Globus pallidus (tissue), 1 donor: ENCODE results near the gene TMEM86A.
"Not testable (repeated sequence)": the region's sequence is repeated elsewhere in the genome, so short reads cannot be mapped to it uniquely, and the experiment has no call there.

ENCODE experiments used
- DNase-seq: peaks from one replicate; pipeline ENCODE4 v3.0.0-alpha.2; 2015; ENCODE audit warnings: low spot score

The TMEM86A gene

GRCh38 chr11:18698341-18699268, at the start of gene TMEM86A:
TSS of gene TMEM86A (plus strand) at chr11:18698779. CDS start at chr11:18698887, 108 bp downstream.
- DNase-seq = peak; percentile 89

DNA sequence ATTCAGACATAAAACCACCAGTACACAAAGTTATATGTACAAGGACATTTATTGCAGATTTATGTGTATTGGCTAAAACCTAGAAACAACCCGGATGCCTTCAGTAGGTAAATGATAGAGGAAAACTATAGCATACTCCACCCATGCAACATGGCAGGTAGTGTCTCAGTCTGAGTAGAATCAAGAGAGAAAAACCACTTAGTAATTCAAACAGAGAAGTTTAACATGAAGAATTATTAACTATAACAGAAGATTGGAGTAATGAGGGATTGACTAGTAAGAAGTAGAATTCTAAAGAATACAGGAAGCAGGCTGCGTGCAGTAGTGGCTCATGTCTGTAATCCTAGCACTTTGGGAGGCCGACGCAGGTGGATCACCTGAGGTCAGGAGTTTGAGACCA, 48.2 kb upstream of the TMEM86A start:
- no peak for DNase-seq

- no peak for DNase-seq
Observed at GRCh38 chr11:18650859-18651557, 47.6 kb upstream of the TMEM86A start.

- DNase-seq = no peak
Observed at GRCh38 chr11:18657673-18658072, 40.9 kb upstream of the TMEM86A start.

DNA sequence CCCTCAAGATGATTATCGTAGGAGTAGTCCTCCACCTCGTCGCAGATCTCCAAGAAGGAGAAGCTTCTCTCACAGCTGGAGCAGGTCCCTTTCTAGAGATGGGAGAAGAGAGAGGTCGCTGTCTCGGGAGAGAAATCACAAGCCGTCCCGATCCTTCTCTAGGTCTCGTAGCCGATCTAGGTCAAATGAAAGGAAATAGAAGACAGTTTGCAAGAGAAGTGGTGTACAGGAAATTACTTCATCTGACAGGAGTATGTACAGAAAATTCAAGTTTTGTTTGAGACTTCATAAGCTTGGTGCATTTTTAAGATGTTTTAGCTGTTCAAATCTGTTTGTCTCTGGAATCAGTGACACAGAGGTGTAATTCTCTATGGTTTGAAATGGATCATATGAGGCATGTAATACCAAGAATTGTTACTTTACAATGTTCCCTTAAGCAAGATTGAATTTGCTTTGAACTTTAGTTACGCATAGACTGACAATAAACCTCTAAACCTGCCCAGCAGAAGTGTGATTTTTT, 33.2 kb upstream of the TMEM86A start:
- not testable (repeated sequence) for DNase-seq

DNA sequence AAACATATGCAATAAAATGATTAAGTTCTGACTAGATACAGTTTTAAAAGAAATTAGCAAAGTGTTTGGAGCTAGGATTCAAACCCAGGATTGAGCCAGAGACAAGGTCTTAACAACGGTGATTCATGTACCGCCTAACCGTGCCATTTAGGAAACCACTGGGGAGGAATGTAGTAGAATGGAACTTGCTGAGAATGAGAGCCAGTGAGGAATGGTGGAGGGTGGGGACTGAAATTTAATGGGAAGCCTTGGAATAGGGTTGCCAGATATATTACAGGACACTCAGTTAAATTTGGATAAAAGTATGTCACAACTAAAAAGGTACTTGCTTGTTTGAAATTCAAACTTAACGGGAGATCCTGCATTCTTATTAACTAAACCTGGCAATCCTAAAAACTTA, 30.4 kb upstream of the TMEM86A start:
- no peak for DNase-seq

- DNase-seq = no peak
Observed at GRCh38 chr11:18669219-18669596, 29.4 kb upstream of the TMEM86A start.

- no peak for DNase-seq
Observed at GRCh38 chr11:18669711-18670110, 28.9 kb upstream of the TMEM86A start.

GRCh38 chr11:18671246-18671645, 27.3 kb upstream of the TMEM86A start:
- no peak for DNase-seq

DNA sequence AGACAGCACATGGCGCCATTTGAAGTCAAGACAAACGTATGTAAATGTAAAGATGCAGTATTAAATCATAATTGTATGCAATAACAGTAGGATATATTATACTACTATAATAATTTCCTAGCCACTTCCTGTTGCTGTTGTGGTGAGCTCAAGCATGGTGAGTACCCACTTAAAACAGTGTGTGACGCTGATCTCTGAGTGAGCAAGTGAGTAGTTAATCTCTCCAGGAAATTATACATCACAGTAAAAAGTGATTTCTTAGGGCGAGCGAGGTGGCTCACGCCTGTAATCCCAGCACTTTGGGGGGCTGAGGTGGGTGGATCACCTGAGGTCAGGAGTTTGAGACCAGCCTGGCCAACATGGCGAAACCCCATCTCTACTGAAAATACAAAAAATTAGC, 26.4 kb upstream of the TMEM86A start:
- DNase-seq = not testable (repeated sequence)

- no peak for DNase-seq
Observed at GRCh38 chr11:18676803-18677202, 21.8 kb upstream of the TMEM86A start.

- DNase-seq = no peak
Observed at GRCh38 chr11:18677560-18677959, 21.0 kb upstream of the TMEM86A start.

- not testable (repeated sequence) for DNase-seq
Observed at GRCh38 chr11:18681949-18682348, 16.6 kb upstream of the TMEM86A start.

DNA sequence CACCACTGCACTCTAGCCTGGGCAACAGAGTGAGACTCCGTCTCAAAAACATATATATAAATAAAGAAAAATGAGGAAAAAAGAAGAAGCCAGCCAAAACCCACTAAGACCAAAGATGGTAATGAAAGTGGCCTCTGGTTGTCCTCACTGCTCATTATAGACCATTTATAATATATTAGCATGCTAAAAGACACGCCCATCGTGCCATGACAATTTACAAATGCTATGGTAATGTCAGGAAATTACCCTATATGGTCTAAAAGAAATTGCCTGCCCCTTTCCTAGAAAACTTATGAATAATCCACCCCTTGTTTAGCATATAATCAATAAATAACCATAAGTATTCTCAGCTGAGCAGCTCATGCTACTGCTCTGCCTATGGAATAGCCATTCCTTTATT, 16.1 kb upstream of the TMEM86A start:
- DNase-seq = no peak

GRCh38 chr11:18684267-18684666, 14.3 kb upstream of the TMEM86A start:
- DNase-seq = no peak

- not testable (repeated sequence) for DNase-seq
Observed at GRCh38 chr11:18691467-18692140, 7.0 kb upstream of the TMEM86A start.

- no peak for DNase-seq
Observed at GRCh38 chr11:18692941-18693760, 5.4 kb upstream of the TMEM86A start.

DNA sequence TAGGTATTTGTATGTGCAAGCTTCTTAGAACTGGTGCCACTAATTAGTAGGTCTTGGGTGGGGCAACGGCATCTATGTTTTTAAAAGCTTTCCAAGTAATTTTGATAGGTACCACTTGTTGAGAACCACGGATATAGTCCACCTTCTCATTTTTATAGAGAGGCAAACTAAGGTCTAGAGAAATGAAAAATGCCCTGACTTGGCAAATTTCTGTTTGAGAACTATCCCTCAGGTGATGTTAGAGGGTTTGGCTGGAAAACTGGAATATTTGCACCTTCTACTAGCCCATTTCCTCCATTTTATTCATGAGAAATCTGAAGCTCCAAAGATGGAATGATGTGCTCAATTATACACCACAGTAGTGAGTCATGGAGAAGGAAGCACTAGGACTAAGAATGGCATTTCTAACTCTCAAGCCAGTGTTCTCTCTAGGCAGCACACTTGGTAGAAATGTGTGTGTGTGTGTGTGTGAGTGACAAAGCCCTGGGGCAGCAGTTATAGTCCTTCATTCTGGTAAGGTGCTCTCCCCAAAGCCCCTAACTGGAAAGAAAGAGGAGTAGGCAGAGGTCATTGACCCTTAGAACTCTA, 1.8 kb upstream of the TMEM86A start:
- no peak for DNase-seq

DNA sequence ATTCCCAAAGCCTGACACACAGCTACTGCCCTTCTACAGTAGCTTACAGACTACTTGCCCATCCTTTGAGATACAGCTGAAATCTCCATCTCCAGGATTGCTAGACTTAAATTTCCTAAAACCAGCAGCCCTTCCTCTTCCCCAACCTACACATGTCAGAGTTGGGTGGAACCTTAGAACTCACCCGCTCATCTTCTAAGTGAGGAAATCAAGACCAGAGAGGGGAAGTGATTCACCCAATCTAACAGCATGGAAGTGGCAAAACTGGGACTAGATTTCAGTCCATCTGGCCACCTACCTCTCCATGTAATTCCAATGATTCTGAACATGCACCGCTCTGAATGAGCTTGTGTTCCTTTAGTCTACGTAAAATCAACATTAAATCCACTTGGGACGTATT, 1.0 kb upstream of the TMEM86A start:
- DNase-seq = no peak

DNA sequence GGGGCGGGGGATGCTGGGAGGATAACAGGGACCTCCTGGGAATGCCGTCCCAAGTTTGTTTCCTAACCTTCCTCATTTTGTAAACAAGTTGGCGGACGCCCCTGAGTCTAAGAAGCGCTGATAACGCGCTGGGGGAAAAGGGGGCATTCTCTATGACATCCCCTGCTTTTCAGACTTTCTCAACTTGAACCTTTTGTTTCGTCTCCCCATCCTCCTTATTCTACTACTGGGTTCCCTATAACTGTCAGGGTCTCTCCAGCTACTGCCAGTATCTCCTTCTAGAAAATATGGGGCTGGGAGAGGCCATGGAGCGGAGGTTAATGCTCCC, 654 bp downstream of the TMEM86A start:
- no peak for DNase-seq

DNA sequence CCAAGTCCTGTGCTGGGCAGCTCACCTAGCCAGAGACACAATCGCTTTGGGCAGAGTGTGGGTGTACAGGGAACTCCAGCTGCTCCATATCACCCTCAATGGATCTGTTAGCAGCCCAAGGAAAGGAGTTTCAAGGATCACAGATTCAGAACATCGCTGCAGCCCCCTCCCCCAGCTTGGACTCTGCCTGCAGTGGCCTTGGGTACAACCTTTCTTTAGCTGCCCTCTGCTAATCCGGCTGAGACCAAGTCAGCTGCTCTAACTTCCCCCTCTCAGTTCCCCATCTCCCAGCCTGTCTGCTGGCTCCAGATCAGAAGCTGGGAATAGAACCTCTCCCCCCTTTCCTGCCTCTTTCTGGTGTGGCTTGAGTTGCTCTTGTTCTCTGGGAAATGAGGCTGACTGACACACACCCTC, 1.3 kb downstream of the TMEM86A start:
- DNase-seq = peak; percentile 65
